SW 1271 (cell line): Measurements from ENCODE around the gene SCFD2.
"Not testable (repeated sequence)": the region's sequence is repeated elsewhere in the genome, so short reads cannot be mapped to it uniquely, and the experiment has no call there.

Source experiments
- DNase-seq, 2 experiments: peaks; one replicate each; lab custom pipeline; 2025; lab: John Stamatoyannopoulos, UW

The SCFD2 gene

GRCh38 chr4:53346392-53346791 is 19.5 kb downstream of the SCFD2 start:
- not testable (repeated sequence) for DNase-seq

GRCh38 chr4:53340145-53340544 is 25.7 kb downstream of the SCFD2 start:
- not testable (repeated sequence) for DNase-seq

- DNase-seq, result not testable (repeated sequence)
Observed at GRCh38 chr4:53334916-53335315, 30.9 kb downstream of the SCFD2 start.

GRCh38 chr4:53326535-53326934 is 39.3 kb downstream of the SCFD2 start:
- no peak for DNase-seq

GRCh38 chr4:53322696-53323095 is 43.2 kb downstream of the SCFD2 start:
- DNase-seq, result no peak

- DNase-seq, result no peak
Observed at GRCh38 chr4:53321984-53322289, 43.9 kb downstream of the SCFD2 start.

- peak; percentile 67 to 80 for DNase-seq
Observed at GRCh38 chr4:53321151-53321983, 44.5 kb downstream of the SCFD2 start.

GRCh38 chr4:53315300-53315699 is 50.6 kb downstream of the SCFD2 start:
- no peak for DNase-seq

GRCh38 chr4:53314252-53314651 is 51.6 kb downstream of the SCFD2 start:
- no peak for DNase-seq

GRCh38 chr4:53313510-53313909 is 52.4 kb downstream of the SCFD2 start:
- DNase-seq, result peak in 1 of 2 experiments; percentile 9

GRCh38 chr4:53309321-53310040 is 56.4 kb downstream of the SCFD2 start:
- DNase-seq, result no peak

- no peak for DNase-seq
Observed at GRCh38 chr4:53307819-53308780, 57.8 kb downstream of the SCFD2 start.

- no peak for DNase-seq
Observed at GRCh38 chr4:53307210-53307609, 58.7 kb downstream of the SCFD2 start.

GRCh38 chr4:53306729-53307128 is 59.1 kb downstream of the SCFD2 start:
- DNase-seq, result no peak

- not testable (repeated sequence) for DNase-seq
Observed at GRCh38 chr4:53292209-53292608, 73.7 kb downstream of the SCFD2 start.

GRCh38 chr4:53281438-53281837 is 84.4 kb downstream of the SCFD2 start:
- DNase-seq, result no peak

- DNase-seq, result no peak
Observed at GRCh38 chr4:53280846-53281245, 85.0 kb downstream of the SCFD2 start.

- no peak for DNase-seq
Observed at GRCh38 chr4:53274609-53275268, 91.1 kb downstream of the SCFD2 start.

- no peak for DNase-seq
Observed at GRCh38 chr4:53273726-53274125, 92.1 kb downstream of the SCFD2 start.

GRCh38 chr4:53267026-53267425 is 98.8 kb downstream of the SCFD2 start:
- no peak for DNase-seq

- not testable (repeated sequence) for DNase-seq
Observed at GRCh38 chr4:53255986-53256385, 109.9 kb downstream of the SCFD2 start.

- no peak for DNase-seq
Observed at GRCh38 chr4:53240573-53240972, 125.3 kb downstream of the SCFD2 start.
